Measurements from ENCODE around the gene IGLL5. TPM values are rescaled to one million over a fixed set of nuclear protein-coding genes. Genes with fewer than 3 reads are reported as not detected.

The IGLL5 gene
- total and polyA plus RNA-seq, 2 of the 13 experiments (the other 11 are each of a cell fraction or from before 2014, with no cell fraction given) = not detected

DNA sequence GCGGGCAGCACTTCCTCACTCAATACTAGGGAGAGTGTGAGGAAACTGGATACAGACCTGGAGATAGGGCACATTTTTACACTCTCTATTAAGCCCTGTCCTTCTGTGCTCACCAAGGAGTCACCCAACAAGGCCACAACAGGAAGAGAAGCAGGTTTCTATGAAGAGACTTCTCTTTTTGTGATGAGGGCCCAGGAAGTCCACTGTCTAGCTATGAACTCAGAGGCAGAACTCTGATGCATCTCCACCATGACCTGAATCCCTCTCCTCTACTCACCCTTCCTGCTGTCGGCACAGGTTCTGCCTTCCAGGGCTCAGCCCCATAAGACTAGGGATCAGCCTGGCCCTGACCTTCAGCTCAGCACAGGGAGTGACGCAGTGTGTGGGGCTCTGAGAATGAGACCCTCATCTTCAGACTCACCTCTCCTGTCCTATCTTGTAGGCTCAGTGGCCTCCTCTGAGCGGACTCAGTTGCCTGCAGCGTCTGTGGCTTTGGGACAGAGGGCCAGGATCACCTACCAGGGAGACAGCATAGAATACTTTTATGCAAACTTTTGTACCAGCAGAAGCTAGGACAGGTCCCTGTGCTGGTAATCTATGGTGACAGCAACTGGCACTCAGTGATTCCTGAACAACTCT is 49.3 kb upstream of the IGLL5 start:
- in situ Hi-C loops (cut with HindIII; ENCODE audit: extremely low pct_ligation_motif_present, low pct_unique_long_range_greater_than_20kb) (no loop called here), intact Hi-C loops (cut with micrococcal nuclease; ENCODE audit: unreplicated experiment) (no loop called here)
- no peak for ATAC-seq
- Histone ChIP-seq H3K27me3 (ENCODE audit: control insufficient read depth in 1 of 2, insufficient read depth in 2 of 2, low read length in 2 of 2) (peaks cover 3 to 9% of the 10 kb centered on the region in 2 experiments; a peak in 2 of 5 replicates), H3K36me3 (replicated peaks in 1 of 2; ENCODE audit: control insufficient read depth in 1 of 2, insufficient read depth in 2 of 2, low read length in 2 of 2) (no peaks in the 10 kb centered on the region), H3K27ac (ENCODE audit: extremely low read length, insufficient read depth, low read length) (no peak overlapping the region), H3K79me2 (ENCODE audit: insufficient read depth, low read length) (no peaks in the 10 kb centered on the region), H3K9ac (ENCODE audit: insufficient read depth, low read depth, low read length) (no peak overlapping the region), H3K4me2 (ENCODE audit: low read depth, low read length) (no peak overlapping the region), H2AFZ (ENCODE audit: low read length) (no peak overlapping the region), H3K4me3 (replicated peaks in 1 of 3; ENCODE audit: insufficient read depth in 1 of 3, low read depth in 2 of 3, low read length in 3 of 3) (no peak overlapping the region), H3K9me3 (ENCODE audit: low read length) (no peaks in the 10 kb centered on the region), H3K4me1 (ENCODE audit: insufficient read depth, low read length) (no peaks in the 10 kb centered on the region), H4K20me1 (ENCODE audit: insufficient read depth, low read length) (no peaks in the 10 kb centered on the region)
- FAIRE-seq = no peak
- POLR2A ChIA-PET = no interaction called here
- CTCF ChIA-PET (ENCODE audit: low intra/inter-chr PET ratio, low total read pairs) = no interaction called here
- DNase-seq (ENCODE audit: low spot score) = no peak
- no TSS peak for BruUV-seq (replicated peaks)
- WGBS (ENCODE audit: low lambda C conversion rate) = 13% methylated on average over 4 of the region's 5 CpGs
- TF ChIP-seq ATF1 (CRISPR knock-in tag; IDR thresholded peaks at IDR 0.05) = no peak
- TF ChIP-seq, protein P1, sequence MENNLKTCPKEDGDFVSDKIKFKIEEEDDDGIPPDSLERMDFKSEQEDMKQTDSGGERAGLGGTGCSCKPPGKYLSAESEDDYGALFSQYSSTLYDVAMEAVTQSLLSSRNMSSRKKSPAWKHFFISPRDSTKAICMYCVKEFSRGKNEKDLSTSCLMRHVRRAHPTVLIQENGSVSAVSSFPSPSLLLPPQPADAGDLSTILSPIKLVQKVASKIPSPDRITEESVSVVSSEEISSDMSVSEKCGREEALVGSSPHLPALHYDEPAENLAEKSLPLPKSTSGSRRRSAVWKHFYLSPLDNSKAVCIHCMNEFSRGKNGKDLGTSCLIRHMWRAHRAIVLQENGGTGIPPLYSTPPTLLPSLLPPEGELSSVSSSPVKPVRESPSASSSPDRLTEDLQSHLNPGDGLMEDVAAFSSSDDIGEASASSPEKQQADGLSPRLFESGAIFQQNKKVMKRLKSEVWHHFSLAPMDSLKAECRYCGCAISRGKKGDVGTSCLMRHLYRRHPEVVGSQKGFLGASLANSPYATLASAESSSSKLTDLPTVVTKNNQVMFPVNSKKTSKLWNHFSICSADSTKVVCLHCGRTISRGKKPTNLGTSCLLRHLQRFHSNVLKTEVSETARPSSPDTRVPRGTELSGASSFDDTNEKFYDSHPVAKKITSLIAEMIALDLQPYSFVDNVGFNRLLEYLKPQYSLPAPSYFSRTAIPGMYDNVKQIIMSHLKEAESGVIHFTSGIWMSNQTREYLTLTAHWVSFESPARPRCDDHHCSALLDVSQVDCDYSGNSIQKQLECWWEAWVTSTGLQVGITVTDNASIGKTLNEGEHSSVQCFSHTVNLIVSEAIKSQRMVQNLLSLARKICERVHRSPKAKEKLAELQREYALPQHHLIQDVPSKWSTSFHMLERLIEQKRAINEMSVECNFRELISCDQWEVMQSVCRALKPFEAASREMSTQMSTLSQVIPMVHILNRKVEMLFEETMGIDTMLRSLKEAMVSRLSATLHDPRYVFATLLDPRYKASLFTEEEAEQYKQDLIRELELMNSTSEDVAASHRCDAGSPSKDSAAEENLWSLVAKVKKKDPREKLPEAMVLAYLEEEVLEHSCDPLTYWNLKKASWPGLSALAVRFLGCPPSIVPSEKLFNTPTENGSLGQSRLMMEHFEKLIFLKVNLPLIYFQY (CRISPR knock-in tag; IDR thresholded peaks at IDR 0.05; ENCODE audit: borderline replicate concordance) = no peak
- TF ChIP-seq ZNF136 (CRISPR knock-in tag; IDR thresholded peaks at IDR 0.05; ENCODE audit: low read depth) = no peak
- no peak for TF ChIP-seq MAF1 (CRISPR knock-in tag; IDR thresholded peaks at IDR 0.05; ENCODE audit: borderline replicate concordance)
- no peak for TF ChIP-seq ZNF382 (CRISPR knock-in tag; IDR thresholded peaks at IDR 0.05; ENCODE audit: borderline replicate concordance)
- no peak for TF ChIP-seq JUND (CRISPR knock-in tag; IDR thresholded peaks at IDR 0.05)
- TF ChIP-seq, protein P2, sequence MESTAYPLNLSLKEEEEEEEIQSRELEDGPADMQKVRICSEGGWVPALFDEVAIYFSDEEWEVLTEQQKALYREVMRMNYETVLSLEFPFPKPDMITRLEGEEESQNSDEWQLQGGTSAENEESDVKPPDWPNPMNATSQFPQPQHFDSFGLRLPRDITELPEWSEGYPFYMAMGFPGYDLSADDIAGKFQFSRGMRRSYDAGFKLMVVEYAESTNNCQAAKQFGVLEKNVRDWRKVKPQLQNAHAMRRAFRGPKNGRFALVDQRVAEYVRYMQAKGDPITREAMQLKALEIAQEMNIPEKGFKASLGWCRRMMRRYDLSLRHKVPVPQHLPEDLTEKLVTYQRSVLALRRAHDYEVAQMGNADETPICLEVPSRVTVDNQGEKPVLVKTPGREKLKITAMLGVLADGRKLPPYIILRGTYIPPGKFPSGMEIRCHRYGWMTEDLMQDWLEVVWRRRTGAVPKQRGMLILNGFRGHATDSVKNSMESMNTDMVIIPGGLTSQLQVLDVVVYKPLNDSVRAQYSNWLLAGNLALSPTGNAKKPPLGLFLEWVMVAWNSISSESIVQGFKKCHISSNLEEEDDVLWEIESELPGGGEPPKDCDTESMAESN (CRISPR knock-in tag; conservative IDR thresholded peaks at IDR 0.05) = no peak
- TF ChIP-seq SRSF1 (optimal IDR thresholded peaks at IDR 0.05; ENCODE audit: low read depth, low read length) = no peak
- no peak for TF ChIP-seq UBTF (CRISPR knock-in tag; IDR thresholded peaks at IDR 0.05)
- no peak for TF ChIP-seq RBFOX2 (IDR thresholded peaks at IDR 0.05; ENCODE audit: low read depth, low read length)
- TF ChIP-seq ZNF674 (CRISPR knock-in tag; IDR thresholded peaks at IDR 0.05; ENCODE audit: low read depth) = no peak
- TF ChIP-seq MIER3 (CRISPR knock-in tag; IDR thresholded peaks at IDR 0.05; ENCODE audit: borderline replicate concordance) = no peak
- TF ChIP-seq, protein P3, sequence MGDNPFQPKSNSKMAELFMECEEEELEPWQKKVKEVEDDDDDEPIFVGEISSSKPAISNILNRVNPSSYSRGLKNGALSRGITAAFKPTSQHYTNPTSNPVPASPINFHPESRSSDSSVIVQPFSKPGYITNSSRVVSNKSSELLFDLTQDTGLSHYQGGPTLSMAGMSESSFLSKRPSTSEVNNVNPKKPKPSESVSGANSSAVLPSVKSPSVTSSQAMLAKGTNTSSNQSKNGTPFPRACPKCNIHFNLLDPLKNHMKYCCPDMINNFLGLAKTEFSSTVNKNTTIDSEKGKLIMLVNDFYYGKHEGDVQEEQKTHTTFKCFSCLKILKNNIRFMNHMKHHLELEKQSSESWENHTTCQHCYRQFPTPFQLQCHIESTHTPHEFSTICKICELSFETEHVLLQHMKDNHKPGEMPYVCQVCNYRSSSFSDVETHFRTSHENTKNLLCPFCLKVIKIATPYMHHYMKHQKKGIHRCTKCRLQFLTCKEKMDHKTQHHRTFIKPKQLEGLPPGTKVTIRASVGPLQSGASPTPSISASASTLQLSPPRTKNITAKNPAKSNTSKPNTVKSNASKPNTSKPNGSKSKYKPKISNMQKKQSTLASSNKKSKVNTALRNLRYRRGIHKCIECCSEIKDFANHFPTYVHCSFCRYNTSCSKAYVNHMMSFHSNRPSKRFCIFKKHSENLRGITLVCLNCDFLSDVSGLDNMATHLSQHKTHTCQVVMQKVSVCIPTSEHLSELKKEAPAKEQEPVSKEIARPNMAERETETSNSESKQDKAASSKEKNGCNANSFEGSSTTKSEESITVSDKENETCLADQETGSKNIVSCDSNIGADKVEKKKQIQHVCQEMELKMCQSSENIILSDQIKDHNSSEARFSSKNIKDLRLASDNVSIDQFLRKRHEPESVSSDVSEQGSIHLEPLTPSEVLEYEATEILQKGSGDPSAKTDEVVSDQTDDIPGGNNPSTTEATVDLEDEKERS (CRISPR knock-in tag; IDR thresholded peaks at IDR 0.05) = no peak
